HG02678 (cell line): ENCODE results near the gene E4F1.
"Not testable (repeated sequence)": the region's sequence is repeated elsewhere in the genome, so short reads cannot be mapped to it uniquely, and the experiment has no call there.

Source experiments
- ATAC-seq: cut with Tn5 transposase; IDR thresholded peaks from one replicate; pipeline ENCODE4 v1.9.1; 2021; ENCODE audit warnings: mild to moderate bottlenecking, moderate library complexity; ENCODE audit not compliant: unreplicated experiment

The E4F1 gene

GRCh38 chr16:2240331-2240730 is 16.9 kb downstream of the E4F1 start:
- ATAC-seq = not testable (repeated sequence)

- no peak for ATAC-seq
Measured at GRCh38 chr16:2242598-2242997, 19.2 kb downstream of the E4F1 start.

- ATAC-seq = no peak
Measured at GRCh38 chr16:2243031-2243528, 19.7 kb downstream of the E4F1 start.

- no peak for ATAC-seq
Measured at GRCh38 chr16:2243781-2244180, 20.4 kb downstream of the E4F1 start.

GRCh38 chr16:2244301-2244700 is 20.9 kb downstream of the E4F1 start:
- no peak for ATAC-seq

GRCh38 chr16:2244926-2245795 is 21.8 kb downstream of the E4F1 start:
- no peak for ATAC-seq

- no peak for ATAC-seq
Measured at GRCh38 chr16:2246301-2246885, 23.0 kb downstream of the E4F1 start.

- ATAC-seq = no peak
Measured at GRCh38 chr16:2250652-2251295, 27.4 kb downstream of the E4F1 start.

GRCh38 chr16:2251296-2252111 is 28.1 kb downstream of the E4F1 start, which contains the start of gene ECI1:
TSS of gene ECI1 (minus strand) at chr16:2251587. CDS start at chr16:2251566, 21 bp downstream.
- peak; percentile 92 for ATAC-seq

GRCh38 chr16:2252806-2253148 is 29.4 kb downstream of the E4F1 start:
- ATAC-seq = no peak

- no peak for ATAC-seq
Measured at GRCh38 chr16:2253293-2253692, 29.9 kb downstream of the E4F1 start.

GRCh38 chr16:2256531-2257140 is 33.2 kb downstream of the E4F1 start:
- ATAC-seq = no peak

GRCh38 chr16:2257726-2258125 is 34.3 kb downstream of the E4F1 start:
- no peak for ATAC-seq

- ATAC-seq = not testable (repeated sequence)
Measured at GRCh38 chr16:2258530-2258929, 35.1 kb downstream of the E4F1 start.

GRCh38 chr16:2260250-2260649 is 36.9 kb downstream of the E4F1 start:
- ATAC-seq = no peak

- not testable (repeated sequence) for ATAC-seq
Measured at GRCh38 chr16:2263026-2263425, 39.6 kb downstream of the E4F1 start.

- ATAC-seq = not testable (repeated sequence)
Measured at GRCh38 chr16:2266887-2267286, 43.5 kb downstream of the E4F1 start.

- peak; percentile 64 for ATAC-seq
Measured at GRCh38 chr16:2267505-2267912, 44.1 kb downstream of the E4F1 start.

- ATAC-seq = peak; percentile 78
Measured at GRCh38 chr16:2267913-2268666, 44.7 kb downstream of the E4F1 start, which contains the start of gene RNPS1. TSS of gene RNPS1 (minus strand) at chr16:2268126. CDS start at chr16:2264643, 3,483 bp downstream.

GRCh38 chr16:2270070-2270462 is 46.7 kb downstream of the E4F1 start:
- no peak for ATAC-seq
